WTC11 (cell line): ENCODE results near the gene MTF2.

ENCODE experiments used
- CREB1 ChIP-seq: sonication (generic); formaldehyde crosslinking; IDR thresholded peaks from 2 replicates; pipeline ENCODE4 v1.8.0; 2023; ENCODE audit warnings: mild to moderate bottlenecking, missing genetic modification reagents
- USF2 ChIP-seq: sonication (generic); formaldehyde crosslinking; IDR thresholded peaks from 2 replicates; pipeline ENCODE4 v1.8.1; 2023; ENCODE audit warnings: mild to moderate bottlenecking, missing genetic modification reagents, moderate library complexity

- TF ChIP-seq CREB1: no peak
- no peak for TF ChIP-seq USF2
These were observed 46.1 kb upstream of the MTF2 start for GRCh38 chr1:93033029-93033428.
